ENCODE measurements around the gene GNL3. TPM values are rescaled to one million over a fixed set of nuclear protein-coding genes. Genes with fewer than 3 reads are reported as not detected.

Gene GNL3

GRCh38 chr3:52743152-52743551 is 57.3 kb downstream of the GNL3 start:
- no peak for DNase-seq
- Histone ChIP-seq H2AFZ (ENCODE audit: low read depth, low read length) (no peak overlapping the region), H3K18ac (ENCODE audit: low read depth in 1 of 2, low read length in 2 of 2) (no peak overlapping the region), H3K36me3 (ENCODE audit: control insufficient read depth in 1 of 2, insufficient read depth in 2 of 2, low read depth in 1 of 2, low read length in 2 of 2) (peaks cover 38 to 76% of the 10 kb centered on the region in 2 experiments), H3K4me2 (ENCODE audit: low read length, poor library complexity, severe bottlenecking) (no peak overlapping the region), H3K4me1 (ENCODE audit: control insufficient read depth, insufficient read depth, low read depth, low read length) (no peaks in the 10 kb centered on the region), H4K8ac (ENCODE audit: low read length) (no peak overlapping the region), H2BK12ac (ENCODE audit: low read length in 2 of 2) (no peak overlapping the region), H3K9ac (ENCODE audit: low read length) (no peak overlapping the region), H3K27me3 (ENCODE audit: control insufficient read depth in 1 of 2, insufficient read depth in 1 of 2, low read length in 2 of 2) (no peaks in the 10 kb centered on the region), H3K4me3 (ENCODE audit: insufficient read depth in 1 of 2, low read depth in 1 of 2, low read length in 2 of 2) (no peak overlapping the region), H2BK15ac (ENCODE audit: low read depth, poor library complexity, severe bottlenecking) (no peak overlapping the region), H4K91ac (ENCODE audit: low read length) (no peak overlapping the region), H3K27ac (ENCODE audit: low read length, poor library complexity, severe bottlenecking) (no peak overlapping the region), H3K14ac (ENCODE audit: low read length in 2 of 2) (no peak overlapping the region), H3K9me3 (ENCODE audit: control insufficient read depth, low read length) (no peaks in the 10 kb centered on the region), H2AK5ac (ENCODE audit: low read length, severe bottlenecking) (no peak overlapping the region), H3K23ac (ENCODE audit: low read length in 2 of 2) (no peak overlapping the region), H3K4ac (ENCODE audit: low read depth in 1 of 2, low read length in 2 of 2) (no peak overlapping the region), H3K79me1 (replicated peaks; ENCODE audit: low read length, poor library complexity, severe bottlenecking) (peaks cover 3% of the 10 kb centered on the region), H2BK120ac (ENCODE audit: low read depth, low read length) (no peak overlapping the region), H2BK5ac (ENCODE audit: low read depth, low read length, poor library complexity, severe bottlenecking) (no peak overlapping the region)
- WGBS, result 98% methylated on average over 5 of the region's 5 CpGs

- Histone ChIP-seq H3K18ac (ENCODE audit: low read depth in 1 of 2, low read length in 2 of 2) (no peak overlapping the region), H3K79me1 (replicated peaks; ENCODE audit: low read length, poor library complexity, severe bottlenecking) (peaks cover 2% of the 10 kb centered on the region), H4K8ac (ENCODE audit: low read length) (no peak overlapping the region), H3K27ac (ENCODE audit: low read length, poor library complexity, severe bottlenecking) (no peak overlapping the region), H3K23ac (ENCODE audit: low read length in 2 of 2) (no peak overlapping the region), H3K4me2 (ENCODE audit: low read length, poor library complexity, severe bottlenecking) (no peak overlapping the region), H3K27me3 (ENCODE audit: control insufficient read depth in 1 of 2, insufficient read depth in 1 of 2, low read length in 2 of 2) (no peaks in the 10 kb centered on the region), H2AFZ (ENCODE audit: low read depth, low read length) (no peak overlapping the region), H3K36me3 (ENCODE audit: control insufficient read depth in 1 of 2, insufficient read depth in 2 of 2, low read depth in 1 of 2, low read length in 2 of 2) (peaks cover 36 to 77% of the 10 kb centered on the region in 2 experiments), H2AK5ac (ENCODE audit: low read length, severe bottlenecking) (no peak overlapping the region), H3K9ac (ENCODE audit: low read length) (no peak overlapping the region), H2BK120ac (ENCODE audit: low read depth, low read length) (no peak overlapping the region), H2BK15ac (ENCODE audit: low read depth, poor library complexity, severe bottlenecking) (no peak overlapping the region), H3K9me3 (ENCODE audit: control insufficient read depth, low read length) (no peaks in the 10 kb centered on the region), H4K91ac (ENCODE audit: low read length) (no peak overlapping the region), H2BK12ac (ENCODE audit: low read length in 2 of 2) (no peak overlapping the region), H3K14ac (ENCODE audit: low read length in 2 of 2) (no peak overlapping the region), H3K4me1 (ENCODE audit: control insufficient read depth, insufficient read depth, low read depth, low read length) (no peaks in the 10 kb centered on the region), H2BK5ac (ENCODE audit: low read depth, low read length, poor library complexity, severe bottlenecking) (no peak overlapping the region), H3K4ac (ENCODE audit: low read depth in 1 of 2, low read length in 2 of 2) (no peak overlapping the region), H3K4me3 (ENCODE audit: insufficient read depth in 1 of 2, low read depth in 1 of 2, low read length in 2 of 2) (no peak overlapping the region)
- DNase-seq, result no peak
- 95% methylated on average over 2 of the region's 2 CpGs for WGBS
Observed at GRCh38 chr3:52743721-52744120, 57.9 kb downstream of the GNL3 start.

Small RNA genes lying within 50 kb of the gene (small RNA-seq; reads per million reads assigned to genes)
- gene AC006254.2 (ENCODE audit: low read depth) (not detected), gene RF00569 (ENCODE audit: low read depth) (3,259 reads per million, percentile 99 among the genes with 10 or more reads in this experiment), gene RF01183 (ENCODE audit: low read depth) (not detected), gene SNORD19 (ENCODE audit: low read depth) (1.7 reads per million), gene SNORD19B (ENCODE audit: low read depth) (not detected), gene SNORD69 (ENCODE audit: low read depth) (2,650 reads per million, percentile 99 among the genes with 10 or more reads in this experiment)

Measured in mesenchymal stem cell (in vitro differentiated cells and primary cell).